Activated CD8-positive, alpha-beta memory T cell treated with anti-CD3 and anti-CD28 coated beads, Interleukin-2, amount 50 U/mL, for 1 hour (primary cell): ENCODE data around the gene MAN1A2.

Experiments
- DNase-seq: peaks from one replicate; pipeline ENCODE4 v3.0.0-alpha.2; 2020; ENCODE audit errors: extremely low read depth

The MAN1A2 gene

DNA sequence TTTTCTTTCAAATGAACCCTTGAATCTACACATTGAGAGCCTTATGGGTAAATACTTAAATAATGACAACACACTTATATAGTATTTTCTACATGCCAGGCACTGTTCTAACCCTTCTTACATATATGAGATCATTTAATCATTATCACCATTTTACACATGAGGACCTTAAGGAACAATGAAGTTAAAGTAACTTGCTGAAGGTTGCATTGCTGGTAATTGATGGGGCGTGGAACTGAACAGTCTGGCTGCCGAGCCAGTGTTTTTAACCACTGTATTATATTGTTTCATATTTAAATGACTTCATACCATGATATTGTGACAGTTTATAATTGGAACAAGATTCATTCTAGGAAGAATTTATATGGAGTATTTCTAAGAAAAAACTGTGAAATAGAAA, 126.7 kb downstream of the MAN1A2 start:
- no peak for DNase-seq

- no peak for DNase-seq
Measured at GRCh38 chr1:117495068-117495467, 127.8 kb downstream of the MAN1A2 start.

DNA sequence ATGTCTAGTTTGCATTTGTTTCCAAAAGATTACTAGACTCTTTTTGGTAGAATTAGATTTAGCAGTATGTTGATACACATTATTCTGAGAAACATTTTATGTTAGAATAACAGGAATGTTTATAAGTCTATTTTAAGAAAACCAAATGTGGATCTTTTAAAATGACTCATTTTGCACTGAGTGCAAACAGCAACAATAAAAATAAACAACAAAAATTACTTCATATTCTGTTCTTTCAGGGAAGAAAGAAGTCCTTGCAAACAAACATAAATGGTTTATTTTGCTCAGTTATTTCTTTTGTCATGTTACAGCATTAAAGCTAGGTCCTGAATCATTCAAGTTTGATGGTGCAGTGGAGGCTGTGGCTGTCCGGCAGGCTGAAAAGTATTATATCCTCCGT, 131.8 kb downstream of the MAN1A2 start:
- DNase-seq, result no peak

- DNase-seq, result no peak
Measured at GRCh38 chr1:117500584-117500983, 133.3 kb downstream of the MAN1A2 start.

DNA sequence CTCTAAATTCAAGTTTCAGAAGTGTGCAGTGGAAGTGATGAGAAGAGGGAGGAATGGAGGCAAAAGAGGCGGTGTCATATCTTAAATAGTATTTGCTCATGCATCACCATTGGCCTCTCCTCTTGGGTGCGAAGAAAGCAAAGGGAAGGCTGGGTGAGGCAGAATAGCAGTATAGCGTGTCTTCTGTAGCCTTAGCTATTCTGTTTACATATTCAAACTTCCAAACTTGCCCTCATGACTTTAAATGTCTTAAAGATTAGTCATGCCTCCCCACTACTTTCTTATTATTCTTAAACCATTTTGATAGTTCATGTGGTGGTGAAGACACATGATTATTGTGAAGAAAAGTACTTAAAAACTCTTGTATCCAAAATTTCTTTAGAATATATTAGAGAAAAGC, 134.0 kb downstream of the MAN1A2 start:
- DNase-seq, result no peak

DNA sequence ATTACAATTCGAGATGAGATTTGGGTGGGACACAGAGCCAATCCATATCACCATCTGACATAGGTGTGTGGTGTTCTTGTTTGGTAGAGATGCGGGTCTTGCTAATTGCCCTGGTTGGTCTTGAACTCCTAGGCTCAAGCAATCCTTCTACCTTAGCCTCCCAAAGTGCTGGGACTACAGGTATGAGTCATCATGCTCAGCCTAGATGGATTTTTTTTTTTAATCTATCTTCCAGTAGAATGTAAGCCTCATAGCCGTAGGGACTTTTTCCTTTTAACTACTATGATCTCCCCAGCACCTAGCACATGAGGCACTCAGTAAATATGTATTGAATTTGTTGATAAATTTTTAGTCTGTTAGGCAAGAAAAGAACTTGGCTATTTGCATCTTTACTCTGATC, 144.0 kb downstream of the MAN1A2 start:
- DNase-seq, result no peak

DNA sequence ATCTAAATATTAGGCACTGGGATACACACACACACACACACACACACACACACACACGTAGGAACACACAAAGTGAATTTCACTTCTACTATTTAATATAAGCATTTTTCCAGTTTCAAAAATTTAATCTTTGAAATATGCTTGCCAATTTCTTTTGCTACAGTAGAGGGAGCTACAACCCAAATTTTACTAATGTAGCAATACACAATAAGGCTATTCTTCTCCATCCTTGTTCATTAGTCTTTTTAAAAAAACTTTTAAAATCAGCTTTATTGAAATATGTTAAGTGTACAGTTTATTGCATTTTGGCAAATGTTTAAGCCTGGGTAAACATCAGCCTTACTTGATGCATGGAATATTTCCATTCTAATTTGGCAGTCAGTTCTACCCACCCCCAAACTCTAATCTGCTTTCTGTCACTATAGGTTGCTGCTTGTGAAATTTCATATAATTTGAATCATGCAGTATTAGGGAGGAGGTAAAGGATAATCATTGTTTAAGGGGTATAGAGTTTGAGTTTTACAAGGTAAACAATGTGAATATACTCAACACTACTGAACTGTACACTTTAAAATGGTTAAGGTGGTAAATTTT, 145.6 kb downstream of the MAN1A2 start:
- no peak for DNase-seq

GRCh38 chr1:117523111-117523510, 155.9 kb downstream of the MAN1A2 start:
- DNase-seq, result no peak

- no peak for DNase-seq
Measured at GRCh38 chr1:117527074-117527473, 159.8 kb downstream of the MAN1A2 start.

DNA sequence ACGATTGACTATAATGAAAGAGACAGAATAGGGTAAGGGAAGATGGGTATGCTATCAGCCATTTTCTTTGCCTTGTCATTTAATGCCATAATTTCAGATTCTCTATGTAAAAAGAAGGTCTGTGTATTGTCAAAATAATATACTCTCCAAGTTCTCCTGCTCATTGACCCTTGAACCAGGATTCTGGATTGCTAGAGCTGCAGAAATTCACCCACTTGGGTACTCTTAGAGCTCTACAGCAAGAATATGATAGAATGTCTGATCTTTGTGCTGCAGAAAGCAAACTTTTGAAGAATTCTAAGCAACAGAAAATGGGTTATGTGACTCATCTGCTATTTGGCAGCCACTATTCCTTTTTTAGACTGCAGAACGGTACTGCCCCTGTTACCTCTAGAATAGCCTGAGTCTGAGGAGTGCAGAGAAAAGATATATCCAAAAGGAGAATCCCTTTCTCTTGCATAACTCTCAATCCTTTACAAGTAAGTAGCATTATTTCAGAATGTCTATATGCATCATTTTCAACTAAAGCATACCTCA, 160.4 kb downstream of the MAN1A2 start:
- no peak for DNase-seq

- no peak for DNase-seq
Measured at GRCh38 chr1:117529683-117530082, 162.4 kb downstream of the MAN1A2 start.

GRCh38 chr1:117531222-117531621, 164.0 kb downstream of the MAN1A2 start:
- DNase-seq, result no peak

GRCh38 chr1:117534995-117535467, 167.8 kb downstream of the MAN1A2 start:
- DNase-seq, result peak; percentile 7

DNA sequence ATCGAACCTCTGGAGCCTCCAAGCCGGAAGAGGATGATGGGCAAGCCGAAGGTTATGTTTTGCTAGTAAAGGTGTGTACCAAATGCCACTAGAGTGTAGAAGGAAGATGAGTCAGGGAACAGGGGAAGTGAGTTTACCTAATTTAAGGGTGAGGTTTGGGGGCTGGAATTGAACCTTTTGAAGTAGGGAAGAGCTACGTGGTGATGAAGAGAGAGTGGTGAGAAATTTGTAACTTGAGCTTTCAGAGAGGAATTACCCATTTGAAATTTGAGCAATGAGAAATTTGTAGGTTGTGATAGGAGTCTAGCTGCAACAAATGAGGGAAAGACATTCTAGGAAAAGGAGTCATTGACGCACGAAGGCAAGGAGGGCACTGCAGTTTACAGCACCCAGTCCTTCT, 168.6 kb downstream of the MAN1A2 start:
- DNase-seq, result no peak

- DNase-seq, result no peak
Measured at GRCh38 chr1:117537291-117537920, 170.2 kb downstream of the MAN1A2 start.

GRCh38 chr1:117540532-117540931, 173.3 kb downstream of the MAN1A2 start:
- no peak for DNase-seq

DNA sequence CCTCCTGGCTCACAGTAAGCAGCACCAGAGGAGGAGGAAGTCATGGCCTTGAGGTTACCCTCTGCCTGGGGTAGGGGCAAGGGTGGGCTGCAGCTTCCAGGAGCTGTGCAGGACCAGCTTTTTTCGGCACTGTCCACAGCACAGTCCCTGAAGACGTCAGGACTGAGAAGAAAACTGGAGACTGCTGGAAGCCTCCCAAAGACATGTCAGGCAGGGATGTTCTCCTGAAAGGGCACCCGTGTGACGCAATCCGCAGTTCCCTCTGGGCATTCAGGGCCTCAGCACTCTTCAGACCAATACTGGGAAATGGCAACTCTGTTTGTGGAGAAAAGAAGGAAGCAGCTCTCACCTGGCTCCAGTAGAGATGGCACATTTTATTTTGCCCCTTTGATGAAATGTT, 173.8 kb downstream of the MAN1A2 start:
- no peak for DNase-seq

DNA sequence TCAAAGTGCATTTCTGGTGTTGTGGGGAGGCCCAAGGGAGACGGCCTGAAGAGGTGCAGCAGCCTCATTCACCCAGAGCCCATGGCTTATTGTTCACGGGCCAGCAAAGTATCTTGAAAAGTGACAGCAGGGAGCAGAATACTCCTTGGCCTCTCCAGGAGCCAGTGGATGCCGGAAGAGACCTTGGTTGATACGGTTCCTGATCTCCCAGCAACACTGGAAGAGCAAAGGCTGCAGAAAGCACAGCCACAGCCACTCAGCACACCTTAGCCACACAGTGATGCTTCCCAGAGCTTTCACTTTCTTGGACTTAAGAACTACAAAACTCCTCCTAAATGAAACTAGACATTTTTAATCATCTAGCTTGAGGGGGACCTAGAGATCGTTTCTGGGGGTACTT, 174.3 kb downstream of the MAN1A2 start:
- DNase-seq, result no peak

GRCh38 chr1:117544509-117545109, 177.4 kb downstream of the MAN1A2 start:
- DNase-seq, result no peak

DNA sequence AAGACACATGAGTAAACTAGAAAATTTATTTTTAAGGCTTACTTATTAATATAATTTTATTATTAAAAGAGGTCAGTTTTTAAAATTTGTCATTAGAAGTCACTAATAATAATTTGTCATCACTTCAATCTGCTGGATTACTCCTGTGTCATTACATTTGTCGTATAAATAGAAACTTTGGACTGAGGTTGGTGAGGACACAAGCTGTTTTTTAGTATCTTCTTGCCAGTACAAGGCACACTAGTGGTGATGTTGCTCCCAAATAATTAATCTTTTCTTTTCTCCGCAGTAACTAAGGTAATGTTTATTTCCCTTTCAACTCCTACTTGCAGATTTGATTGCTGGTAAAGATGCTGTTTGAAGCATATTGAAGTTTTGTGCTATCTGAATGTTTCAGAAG, 179.2 kb downstream of the MAN1A2 start:
- no peak for DNase-seq

GRCh38 chr1:117553471-117553870, 186.2 kb downstream of the MAN1A2 start:
- DNase-seq, result no peak

DNA sequence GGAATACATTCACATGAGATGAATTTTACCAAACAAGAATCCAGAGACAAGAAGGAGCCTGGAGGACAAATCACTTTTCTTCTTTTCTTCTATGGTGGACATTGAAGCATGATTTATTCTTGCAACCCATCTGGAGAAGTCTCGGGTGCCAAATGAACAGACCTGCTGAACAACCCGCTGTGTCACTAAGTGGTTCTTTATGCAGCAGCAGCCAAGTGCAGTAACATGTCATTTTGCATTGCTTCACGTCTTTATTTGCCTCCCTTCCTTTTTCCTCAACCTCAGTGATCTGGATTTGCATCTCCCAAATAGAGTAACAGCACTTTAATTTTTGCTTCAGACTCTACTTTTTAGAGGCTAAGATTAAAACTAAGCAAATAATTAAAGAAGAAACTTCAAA, 188.6 kb downstream of the MAN1A2 start:
- DNase-seq, result no peak

DNA sequence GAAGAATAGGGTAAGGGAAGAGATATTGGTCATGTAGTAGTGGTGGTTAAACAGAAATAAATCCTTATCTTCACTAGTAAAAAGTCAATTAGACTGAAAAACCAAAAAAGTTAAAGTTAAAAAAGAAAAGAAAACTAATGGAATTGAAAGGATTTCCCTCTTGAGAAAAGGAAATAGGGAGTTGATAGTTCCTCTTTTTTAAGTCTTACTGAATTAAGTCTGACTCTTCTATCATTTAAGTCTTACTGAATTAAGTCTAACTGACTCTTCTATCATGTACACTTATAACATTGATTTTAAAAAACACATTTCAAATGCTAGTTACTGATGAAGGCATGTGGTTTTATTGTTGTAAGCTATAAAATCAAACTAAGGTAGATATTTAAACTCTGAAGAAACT, 189.1 kb downstream of the MAN1A2 start:
- no peak for DNase-seq
